Ovary (tissue), 9 donors: Measurements from ENCODE around the gene UBE3C. TPM values are rescaled to one million over a fixed set of nuclear protein-coding genes. Genes with fewer than 3 reads are reported as not detected.

Experiments used
- DNase-seq, 5 donors: peaks; one replicate each; pipeline ENCODE4 v3.0.0-alpha.2; 2019 to 2020
- H3K27ac ChIP-seq, 2 donors: fragments of 200-600 bp; one replicate each; pipeline versions ENCODE4 v1.5.1 to v1.8.0; 2019 to 2022
- H3K27me3 ChIP-seq: fragments of 200-600 bp; one replicate; pipeline ENCODE4 v1.8.0; 2022
- H3K36me3 ChIP-seq: fragments of 200-600 bp; sonication (generic); one replicate; pipeline ENCODE4 v1.5.1; 2019
- H3K4me1 ChIP-seq: one replicate; pipeline ENCODE4 v1.8.1; 2013; ENCODE audit warnings: mild to moderate bottlenecking, moderate library complexity; ENCODE audit not compliant: insufficient read depth
- H3K4me3 ChIP-seq: fragments of 200-600 bp; sonication (generic); one replicate; pipeline ENCODE4 v1.5.1; 2017
- H3K9me3 ChIP-seq, 2 donors: fragments of 200-600 bp in 1 of 2; sonication (generic) in 1 of 2; one replicate each; pipeline versions ENCODE4 v1.5.1 to v1.8.1; 2013 to 2019; ENCODE audit warnings: mild to moderate bottlenecking in 1 of 2, moderate library complexity in 1 of 2
- EP300 ChIP-seq: sonication (generic); formaldehyde crosslinking; IDR thresholded peaks from one replicate; pipeline ENCODE4 v1.6.1; 2017; ENCODE audit warnings: antibody characterized with exemption
- POLR2A ChIP-seq: fragments of 450-650 bp; IDR thresholded peaks from one replicate; pipeline ENCODE4 v1.6.1; 2017; ENCODE audit warnings: antibody characterized with exemption, mild to moderate bottlenecking, moderate library complexity
- WGBS, 3 donors: extraction: QIAGEN DNeasy Blood & Tissue Kit in 1 of 3; methylation state at CpG; one replicate each; pipeline versions ENCODE4 v1.1.5 to v1.1.7; 2013 to 2017; 5-methylcytosine and 5-hydroxymethylcytosine counted together
- intact Hi-C, 4 donors: fragments of 100-400 bp; cut with DNase I; formaldehyde crosslinking; loops; one replicate each; pipeline versions ENCODE4 v1.11.0 to v1.15.1; 2022 to 2023
- polyA plus RNA-seq, 2 donors: library from polyadenylated mRNA; stranded (reverse); fragments of 200-250 nt in 1 of 2; fragments of 350-450 nt in 1 of 2; fragmentation: Illumina TruSeq in 1 of 2; extraction: RNeasy Lipid Tissue Mini Kit (QIAGEN cat#74804) in 1 of 2; gene quantifications; one replicate each; pipeline ENCODE4 v1.2.3, GENCODE V29; 2013 to 2014
- total RNA-seq, 7 donors: library from RNA; depleted of rRNA in 2 of 7; stranded (reverse); fragments of >200 nt in 2 of 7; fragmentation: NEBNext Ultra II Directional in 3 of 7; extraction: Animal tissue kit (Norgen Biotek cat#: 25700) in 3 of 7; gene quantifications; one replicate each; pipeline versions ENCODE4 v1.1.0 to v1.2.4, GENCODE V29; 2016 to 2023
- TF ChIP-seq, protein P1 (sequence below), 3 donors: fragments of 450-650 bp in 2 of 3; fragments of 200-600 bp in 1 of 3; IDR thresholded peaks; one replicate each; pipeline versions ENCODE4 v1.5.1 to v1.8.0; 2016 to 2022; ENCODE audit warnings: antibody characterized with exemption in 3 of 3, mild to moderate bottlenecking in 1 of 3
- donor health status: DM: no; HTN: no; CAD: no; lungs with moderate emphysema.
- donor health status: DM: no; HTN: no; CAD: no.
- donor health status: Bipolar disorder and iron deficiency.
- donor health status: DM: yes; HTN: yes; CAD: no.
- donor health status: DM: no; HTN: no; CAD: no.
- donor health status: DM: yes; HTN: yes; CAD: no.

Gene UBE3C
- total and polyA plus RNA-seq, 9 donors, result 21.5 to 62.7 (median 45.4) TPM

DNA sequence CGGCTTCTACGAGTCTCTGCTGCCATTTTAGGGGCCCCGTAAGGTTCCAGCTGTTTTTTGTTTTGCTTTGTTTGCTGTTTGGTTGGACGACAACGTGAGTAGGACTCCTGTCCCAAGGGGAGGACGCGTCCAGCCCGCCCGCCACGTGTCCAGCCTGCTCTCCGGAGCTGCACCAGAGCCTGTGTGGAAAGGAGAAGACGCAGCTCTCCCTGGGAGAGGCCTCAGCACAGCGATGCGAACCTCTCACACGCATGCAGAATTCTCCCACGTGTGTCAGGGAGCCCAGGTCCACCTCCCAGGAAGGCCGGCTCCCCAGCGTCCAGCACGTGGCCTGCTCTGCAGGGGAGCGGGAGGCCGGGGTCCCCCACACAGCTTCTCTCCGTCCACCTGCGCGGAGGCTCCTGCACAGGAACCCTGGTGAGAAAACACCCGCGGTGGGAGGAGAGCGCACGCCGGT lies 161.7 kb downstream of the UBE3C start:
- Histone ChIP-seq H3K4me1 (no peaks in the 10 kb centered on the region), H3K36me3 (no peaks in the 10 kb centered on the region), H3K4me3 (no peak overlapping the region), H3K27me3 (no peaks in the 10 kb centered on the region), H3K9me3 (no peaks in the 10 kb centered on the region), H3K27ac (no peak overlapping the region)
- TF ChIP-seq, protein P1, sequence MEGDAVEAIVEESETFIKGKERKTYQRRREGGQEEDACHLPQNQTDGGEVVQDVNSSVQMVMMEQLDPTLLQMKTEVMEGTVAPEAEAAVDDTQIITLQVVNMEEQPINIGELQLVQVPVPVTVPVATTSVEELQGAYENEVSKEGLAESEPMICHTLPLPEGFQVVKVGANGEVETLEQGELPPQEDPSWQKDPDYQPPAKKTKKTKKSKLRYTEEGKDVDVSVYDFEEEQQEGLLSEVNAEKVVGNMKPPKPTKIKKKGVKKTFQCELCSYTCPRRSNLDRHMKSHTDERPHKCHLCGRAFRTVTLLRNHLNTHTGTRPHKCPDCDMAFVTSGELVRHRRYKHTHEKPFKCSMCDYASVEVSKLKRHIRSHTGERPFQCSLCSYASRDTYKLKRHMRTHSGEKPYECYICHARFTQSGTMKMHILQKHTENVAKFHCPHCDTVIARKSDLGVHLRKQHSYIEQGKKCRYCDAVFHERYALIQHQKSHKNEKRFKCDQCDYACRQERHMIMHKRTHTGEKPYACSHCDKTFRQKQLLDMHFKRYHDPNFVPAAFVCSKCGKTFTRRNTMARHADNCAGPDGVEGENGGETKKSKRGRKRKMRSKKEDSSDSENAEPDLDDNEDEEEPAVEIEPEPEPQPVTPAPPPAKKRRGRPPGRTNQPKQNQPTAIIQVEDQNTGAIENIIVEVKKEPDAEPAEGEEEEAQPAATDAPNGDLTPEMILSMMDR (IDR thresholded peaks at IDR 0.05), result no peak
- intact Hi-C loops, result no loop called here
- DNase-seq, result no peak
- WGBS, 3 donors, result 66 to 79% (median 68%) methylated on average over 29 of the region's 29 CpGs

DNA sequence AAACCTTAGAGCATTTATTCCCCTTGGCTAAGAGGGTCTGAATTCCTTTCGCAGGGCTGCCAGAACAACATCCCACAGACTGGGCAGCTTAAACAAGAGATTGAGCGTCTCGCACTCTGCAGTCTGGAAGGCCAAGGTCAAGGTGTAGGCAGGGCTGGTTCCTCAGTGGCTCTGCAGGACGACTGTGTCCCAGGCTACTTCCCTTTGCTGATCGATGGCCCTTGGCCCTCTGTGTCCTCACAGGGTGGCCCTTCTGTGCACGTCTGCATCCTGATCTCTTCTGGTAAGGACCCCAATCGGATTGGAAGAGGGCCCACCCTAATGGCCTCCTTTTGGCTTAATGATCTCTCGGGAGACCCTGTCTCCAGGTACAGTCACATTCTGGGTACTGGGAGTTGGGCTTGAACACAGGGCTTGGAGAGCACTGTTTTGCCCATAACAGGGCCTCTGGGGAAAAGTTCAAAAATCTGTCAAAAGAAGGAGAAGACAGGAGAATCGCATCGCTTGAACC lies 162.9 kb downstream of the UBE3C start:
- Histone ChIP-seq H3K36me3 (no peaks in the 10 kb centered on the region), H3K4me3 (no peak overlapping the region), H3K4me1 (no peaks in the 10 kb centered on the region), H3K27ac (no peak overlapping the region), H3K27me3 (no peaks in the 10 kb centered on the region), H3K9me3 (no peaks in the 10 kb centered on the region)
- no peak for DNase-seq
- 67 to 76% (median 70%) methylated on average over 10 of the region's 10 CpGs for WGBS, 3 donors
- TF ChIP-seq, protein P1 (IDR thresholded peaks at IDR 0.05), result no peak
- TF ChIP-seq EP300 (no peak), POLR2A (no peak)
- intact Hi-C loops, result no loop called here

DNA sequence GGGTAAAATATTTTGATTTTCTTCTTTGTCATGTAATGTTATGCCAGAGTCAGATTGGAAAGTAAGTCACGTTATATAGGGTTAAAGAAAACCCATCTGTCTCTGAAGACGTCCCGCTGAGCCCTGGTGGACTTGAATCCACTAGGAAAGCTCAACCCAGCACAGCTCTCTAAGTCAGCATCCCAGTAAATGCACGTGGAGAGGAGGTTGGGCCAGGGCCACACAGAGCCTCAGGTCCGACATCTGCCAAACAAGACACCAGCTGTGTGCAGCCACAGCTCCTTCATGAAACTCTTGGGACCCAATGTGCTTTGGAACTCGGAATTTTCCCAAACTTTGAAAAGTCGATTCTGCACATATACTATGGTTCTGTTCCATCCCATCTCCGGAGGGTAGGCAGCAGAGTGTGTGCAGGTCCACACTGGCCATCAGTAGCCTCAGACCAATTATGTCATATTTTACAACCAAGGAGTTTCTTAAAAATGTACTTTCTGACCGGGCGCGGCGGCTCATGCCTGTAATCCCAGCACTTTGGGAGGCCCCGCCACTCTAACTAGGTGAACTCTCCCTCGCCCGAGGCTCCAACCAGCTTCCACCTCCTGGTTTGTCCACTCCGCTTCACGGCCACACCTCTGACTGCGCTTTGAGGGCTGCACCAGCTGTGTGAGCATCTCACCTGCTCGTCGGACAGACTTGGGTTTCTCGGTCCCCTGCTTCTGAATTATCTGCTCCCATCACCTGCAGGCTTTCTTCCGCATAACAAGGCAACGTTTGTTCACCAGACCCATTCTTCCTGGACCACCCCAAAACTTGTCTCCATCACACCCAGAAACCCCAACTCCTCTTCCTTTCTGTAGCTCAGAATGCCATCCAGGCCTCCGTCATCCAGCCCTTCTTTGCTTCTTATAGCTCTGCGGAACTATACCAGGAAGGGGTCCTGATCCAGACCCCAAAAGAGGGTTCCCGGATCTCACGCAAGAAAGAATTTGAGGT lies 168.4 kb downstream of the UBE3C start:
- intact Hi-C loops, result no loop called here
- no peaks in the 10 kb centered on the region for H3K9me3 ChIP-seq
- no peaks in the 10 kb centered on the region for H3K4me1 ChIP-seq
- TF ChIP-seq, protein P1 (IDR thresholded peaks at IDR 0.05), result no peak
- TF ChIP-seq EP300 (no peak), POLR2A (no peak)
- WGBS, 3 donors, result 79 to 84% (median 80%) methylated on average over 27 of the region's 27 CpGs
- DNase-seq, result no peak
- H3K27me3 ChIP-seq, result no peaks in the 10 kb centered on the region
- no peak overlapping the region for H3K4me3 ChIP-seq
- H3K36me3 ChIP-seq, result no peaks in the 10 kb centered on the region
- no peak overlapping the region for H3K27ac ChIP-seq

DNA sequence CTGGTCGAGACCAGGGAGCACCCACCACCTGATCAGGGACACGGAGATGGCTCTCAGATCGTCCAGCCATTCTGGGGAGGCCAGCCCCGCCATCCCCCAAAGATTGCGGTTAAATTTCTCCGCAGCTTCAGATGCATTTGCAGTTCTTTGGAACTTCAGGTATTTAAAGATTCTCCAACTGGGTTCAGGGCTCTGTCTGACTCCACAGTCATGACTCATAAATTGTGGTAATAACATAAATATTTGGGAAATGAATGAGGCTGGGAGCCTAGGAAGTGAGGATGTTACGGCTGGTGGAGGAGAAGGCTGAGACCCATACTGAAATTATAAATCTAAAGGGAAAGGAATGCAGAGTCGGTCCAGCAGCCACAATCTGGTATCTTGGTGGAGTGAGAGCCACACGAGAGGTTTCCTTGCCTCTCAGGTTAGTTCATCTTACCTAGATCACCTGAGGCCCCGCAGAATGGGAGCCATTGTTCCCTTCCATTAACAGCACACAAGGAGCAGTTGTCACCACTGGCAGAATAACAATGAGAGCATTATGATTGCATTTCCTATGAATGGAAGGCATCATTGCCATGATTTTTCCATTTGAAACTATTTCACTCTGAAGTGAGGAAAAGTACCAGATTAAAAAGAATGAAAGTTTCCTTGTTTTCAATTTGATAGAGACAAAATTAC lies 171.4 kb downstream of the UBE3C start:
- H3K27ac ChIP-seq, result no peak overlapping the region
- H3K4me1 ChIP-seq, result no peaks in the 10 kb centered on the region
- H3K36me3 ChIP-seq, result no peaks in the 10 kb centered on the region
- intact Hi-C loops, result no loop called here
- TF ChIP-seq, protein P1 (IDR thresholded peaks at IDR 0.05), result no peak
- TF ChIP-seq EP300 (no peak), POLR2A (no peak)
- DNase-seq, result no peak
- no peak overlapping the region for H3K4me3 ChIP-seq
- 22 to 28% (median 22%) methylated on average over 10 of the region's 10 CpGs for WGBS, 3 donors
- H3K9me3 ChIP-seq, result no peaks in the 10 kb centered on the region
- no peaks in the 10 kb centered on the region for H3K27me3 ChIP-seq
